HCT116 (cell line): Measurements from ENCODE around the gene C12orf50.

Experiments
- CTCF ChIP-seq, 3 experiments: fragments of 200-600 bp in 1 of 3; sonication (generic) in 1 of 3; IDR thresholded peaks in 2 of 3; conservative IDR thresholded peaks in 1 of 3; 2 replicates each; pipeline ENCODE4 v1.5.1; 2012 to 2017; ENCODE audit warnings: low read depth in 2 of 3, low read length in 2 of 3, antibody characterized with exemption in 1 of 3, borderline replicate concordance in 1 of 3, control low read depth in 1 of 3, mild to moderate bottlenecking in 1 of 3, mixed read lengths in 1 of 3, mixed run types in 1 of 3, moderate library complexity in 1 of 3; ENCODE audit not compliant: insufficient read depth in 1 of 3
- MAX ChIP-seq: IDR thresholded peaks from 2 replicates; pipeline ENCODE4 v1.6.1; 2012
- POLR2A ChIP-seq: IDR thresholded peaks from 2 replicates; pipeline ENCODE4 v1.7.0; 2011; ENCODE audit warnings: borderline replicate concordance; ENCODE audit not compliant: insufficient read depth, insufficient read length; ENCODE audit errors: extremely low read depth
- POLR2AphosphoS5 ChIP-seq: IDR thresholded peaks from 2 replicates; pipeline ENCODE4 v1.6.1; 2011; ENCODE audit warnings: mild to moderate bottlenecking, low read depth, low read length, moderate library complexity
- SP1 ChIP-seq: IDR thresholded peaks from 2 replicates; pipeline ENCODE4 v1.6.1; 2012; ENCODE audit warnings: low read depth
- TCF7L2 ChIP-seq: IDR thresholded peaks from 2 replicates; pipeline ENCODE4 v1.7.0; 2011; ENCODE audit warnings: borderline replicate concordance, inconsistent platforms; ENCODE audit not compliant: insufficient read depth, insufficient read length; ENCODE audit errors: extremely low read depth

GRCh38 chr12:88063375-88063774, 34.2 kb upstream of the C12orf50 start:
- TF ChIP-seq SP1 (no peak), CTCF (IDR thresholded peaks at IDR 0.05 in 2 of 3, conservative IDR thresholded peaks at IDR 0.05 in 1 of 3; ENCODE audit: borderline replicate concordance in 1 of 3, insufficient read depth in 1 of 3, low read depth in 2 of 3, low read length in 2 of 3) (no peak), POLR2AphosphoS5 (no peak), TCF7L2 (no peak), MAX (no peak), POLR2A (no peak)
